CD14-positive monocyte (primary cell): Measurements from ENCODE around the gene NLGN1. TPM values are rescaled to one million over a fixed set of nuclear protein-coding genes. Genes with fewer than 3 reads are reported as not detected.

Experiments
- DNase-seq, 3 donors: peaks; one replicate each; pipeline ENCODE4 v3.0.0-alpha.2; 2011 to 2022
- H2AFZ ChIP-seq: 2 replicates; pipeline ENCODE4 v1.6.0; 2012; ENCODE audit warnings: mild to moderate bottlenecking, low read depth, low read length, inconsistent platforms; ENCODE audit not compliant: insufficient read depth, poor library complexity, severe bottlenecking
- H3K27ac ChIP-seq, 2 donors: 1 replicate in 1 of 2; 2 replicates in 1 of 2; pipeline ENCODE4 v1.5.1; 2012 to 2013; ENCODE audit warnings: low read length in 2 of 2, control low read depth in 1 of 2, inconsistent platforms in 1 of 2, low read depth in 1 of 2, mild to moderate bottlenecking in 1 of 2
- H3K27me3 ChIP-seq, 2 donors: one replicate each; pipeline versions ENCODE4 v1.6.0 to v1.6.1; 2011 to 2013; ENCODE audit warnings: low read length in 2 of 2; ENCODE audit not compliant: control insufficient read depth in 2 of 2, insufficient read depth in 2 of 2
- H3K36me3 ChIP-seq, 2 donors: replicated peaks in 1 of 2; 1 replicate in 1 of 2; 2 replicates in 1 of 2; pipeline versions ENCODE4 v1.5.1 to v1.6.1; 2012 to 2013; ENCODE audit warnings: low read length in 2 of 2, control low read depth in 1 of 2, inconsistent platforms in 1 of 2, mild to moderate bottlenecking in 1 of 2; ENCODE audit not compliant: insufficient read depth in 2 of 2, control insufficient read depth in 1 of 2
- H3K4me1 ChIP-seq, 2 donors: 1 replicate in 1 of 2; 2 replicates in 1 of 2; pipeline versions ENCODE4 v1.5.1 to v1.6.1; 2012 to 2013; ENCODE audit warnings: low read length in 2 of 2, control low read depth in 1 of 2, inconsistent platforms in 1 of 2, mild to moderate bottlenecking in 1 of 2, moderate library complexity in 1 of 2; ENCODE audit not compliant: insufficient read depth in 2 of 2, control insufficient read depth in 1 of 2
- H3K4me2 ChIP-seq: replicated peaks from 2 replicates; pipeline ENCODE3; 2012; ENCODE audit warnings: low read length, moderate library complexity, mild to moderate bottlenecking; ENCODE audit not compliant: poor library complexity, severe bottlenecking; ENCODE audit errors: extremely low read depth
- H3K4me3 ChIP-seq, 3 experiments: fragments of 200-600 bp in 1 of 3; sonication (generic) in 1 of 3; replicated peaks in 1 of 3; 1 replicate in 2 of 3; 2 replicates in 1 of 3; pipeline ENCODE4 v1.5.1; 2011 to 2013; ENCODE audit warnings: low read length in 3 of 3, mild to moderate bottlenecking in 3 of 3, control low read depth in 2 of 3, low read depth in 2 of 3, inconsistent platforms in 1 of 3, moderate library complexity in 1 of 3
- H3K79me2 ChIP-seq: 2 replicates; pipeline ENCODE4 v1.6.0; 2012; ENCODE audit warnings: mild to moderate bottlenecking, control low read depth, inconsistent platforms, low read length, moderate library complexity; ENCODE audit not compliant: insufficient read depth
- H3K9ac ChIP-seq: 2 replicates; pipeline ENCODE4 v1.6.0; 2017; ENCODE audit warnings: low read length, mild to moderate bottlenecking; ENCODE audit not compliant: insufficient read depth, poor library complexity, severe bottlenecking
- H3K9me3 ChIP-seq, 2 donors: replicated peaks in 1 of 2; 1 replicate in 1 of 2; 2 replicates in 1 of 2; pipeline versions ENCODE4 v1.5.1 to v1.6.1; 2012 to 2013; ENCODE audit warnings: low read length in 2 of 2, control low read depth in 1 of 2; ENCODE audit not compliant: control insufficient read depth in 1 of 2, insufficient read depth in 1 of 2
- H4K20me1 ChIP-seq: 2 replicates; pipeline ENCODE4 v1.6.0; 2012; ENCODE audit warnings: mild to moderate bottlenecking, low read length, control low read depth, moderate library complexity; ENCODE audit not compliant: insufficient read depth
- H3K27ac Mint-ChIP-seq, 7 donors: one replicate each; pipeline ENCODE4 v1.8.0; 2020; ENCODE audit warnings: mild to moderate bottlenecking in 7 of 7, mixed read lengths in 7 of 7, moderate library complexity in 6 of 7, inconsistent platforms in 2 of 7
- H3K27me3 Mint-ChIP-seq, 3 donors: one replicate each; pipeline ENCODE4 v1.8.0; 2021 to 2022; ENCODE audit warnings: low read depth in 3 of 3, mild to moderate bottlenecking in 3 of 3, mixed read lengths in 3 of 3, moderate library complexity in 3 of 3, inconsistent platforms in 1 of 3
- H3K36me3 Mint-ChIP-seq, 2 donors: one replicate each; pipeline ENCODE4 v1.8.0; 2020; ENCODE audit warnings: mixed read lengths in 2 of 2, inconsistent platforms in 1 of 2, mild to moderate bottlenecking in 1 of 2
- H3K4me1 Mint-ChIP-seq: one replicate; pipeline ENCODE4 v1.8.0; 2020; ENCODE audit warnings: mild to moderate bottlenecking, mixed read lengths
- H3K4me3 Mint-ChIP-seq, 2 donors: one replicate each; pipeline ENCODE4 v1.8.0; 2020; ENCODE audit warnings: mild to moderate bottlenecking in 2 of 2, mixed read lengths in 2 of 2, moderate library complexity in 1 of 2
- H3K9me3 Mint-ChIP-seq, 7 donors: one replicate each; pipeline ENCODE4 v1.8.0; 2020 to 2022; ENCODE audit warnings: mixed read lengths in 7 of 7, mild to moderate bottlenecking in 6 of 7, moderate library complexity in 6 of 7, inconsistent platforms in 2 of 7
- WGBS: methylation state at CpG from one replicate; pipeline ENCODE4 v1.1.5; 2013; ENCODE audit warnings: missing lambda C conversion rate; ENCODE audit not compliant: insufficient coverage; 5-methylcytosine and 5-hydroxymethylcytosine counted together
- intact Hi-C, 2 donors: fragments of 100-400 bp; cut with micrococcal nuclease; formaldehyde crosslinking; loops; one replicate each; pipeline versions ENCODE4 v1.15.0 to v1.15.1; 2023
- polyA plus RNA-seq, 3 donors: library from polyadenylated mRNA; depleted of rRNA in 1 of 3; unstranded in 2 of 3; stranded (reverse) in 1 of 3; fragments of 300-500 nt in 2 of 3; fragments of >200 nt in 1 of 3; fragmentation: Illumina TruSeq in 2 of 3; gene quantifications; 1 replicate in 2 of 3; 2 replicates in 1 of 3; pipeline ENCODE4 v1.2.3, GENCODE V29; 2012 to 2021
- TF ChIP-seq, protein P1 (sequence below): fragments of 200-600 bp; IDR thresholded peaks from one replicate; pipeline ENCODE4 v1.8.0; 2022; ENCODE audit warnings: antibody characterized with exemption, mild to moderate bottlenecking

Gene NLGN1
- polyA plus RNA-seq, 3 donors: not detected

- Mint-ChIP-seq H3K27me3 (no peaks in the 10 kb centered on the region), H3K27ac (no peak overlapping the region), H3K4me1 (no peaks in the 10 kb centered on the region), H3K36me3 (no peaks in the 10 kb centered on the region), H3K4me3 (no peak overlapping the region), H3K9me3 (peaks cover 0 to 1% (median 0%) of the 10 kb centered on the region in 7 donors)
- H3K9ac ChIP-seq: no peak overlapping the region
- H3K4me2 ChIP-seq: no peak overlapping the region
- H2AFZ ChIP-seq: no peak overlapping the region
- no CpG with 5 or more reads among the region's 1 CpG for WGBS
- no peaks in the 10 kb centered on the region for H3K27me3 ChIP-seq
- no peaks in the 10 kb centered on the region for H3K4me1 ChIP-seq
- no peaks in the 10 kb centered on the region for H3K79me2 ChIP-seq
- H3K4me3 ChIP-seq: no peak overlapping the region
- no peak overlapping the region for H3K27ac ChIP-seq
- TF ChIP-seq, protein P1, sequence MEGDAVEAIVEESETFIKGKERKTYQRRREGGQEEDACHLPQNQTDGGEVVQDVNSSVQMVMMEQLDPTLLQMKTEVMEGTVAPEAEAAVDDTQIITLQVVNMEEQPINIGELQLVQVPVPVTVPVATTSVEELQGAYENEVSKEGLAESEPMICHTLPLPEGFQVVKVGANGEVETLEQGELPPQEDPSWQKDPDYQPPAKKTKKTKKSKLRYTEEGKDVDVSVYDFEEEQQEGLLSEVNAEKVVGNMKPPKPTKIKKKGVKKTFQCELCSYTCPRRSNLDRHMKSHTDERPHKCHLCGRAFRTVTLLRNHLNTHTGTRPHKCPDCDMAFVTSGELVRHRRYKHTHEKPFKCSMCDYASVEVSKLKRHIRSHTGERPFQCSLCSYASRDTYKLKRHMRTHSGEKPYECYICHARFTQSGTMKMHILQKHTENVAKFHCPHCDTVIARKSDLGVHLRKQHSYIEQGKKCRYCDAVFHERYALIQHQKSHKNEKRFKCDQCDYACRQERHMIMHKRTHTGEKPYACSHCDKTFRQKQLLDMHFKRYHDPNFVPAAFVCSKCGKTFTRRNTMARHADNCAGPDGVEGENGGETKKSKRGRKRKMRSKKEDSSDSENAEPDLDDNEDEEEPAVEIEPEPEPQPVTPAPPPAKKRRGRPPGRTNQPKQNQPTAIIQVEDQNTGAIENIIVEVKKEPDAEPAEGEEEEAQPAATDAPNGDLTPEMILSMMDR: no peak
- intact Hi-C loops: no loop called here
- no peak for DNase-seq
- no peaks in the 10 kb centered on the region for H3K36me3 ChIP-seq
- no peaks in the 10 kb centered on the region for H4K20me1 ChIP-seq
- no peaks in the 10 kb centered on the region for H3K9me3 ChIP-seq
Observed at GRCh38 chr3:173945170-173945569, 547.6 kb downstream of the NLGN1 start.

- no peak overlapping the region for H3K4me3 Mint-ChIP-seq
- Histone ChIP-seq H3K9ac (no peak overlapping the region), H4K20me1 (no peaks in the 10 kb centered on the region), H3K36me3 (no peaks in the 10 kb centered on the region), H3K4me3 (no peak overlapping the region), H3K4me2 (no peak overlapping the region), H2AFZ (no peak overlapping the region), H3K27ac (no peak overlapping the region), H3K9me3 (peaks cover 0 to 3% of the 10 kb centered on the region in 2 donors), H3K27me3 (no peaks in the 10 kb centered on the region), H3K79me2 (no peaks in the 10 kb centered on the region), H3K4me1 (no peaks in the 10 kb centered on the region)
- TF ChIP-seq, protein P1: no peak
- H3K4me1 Mint-ChIP-seq: no peaks in the 10 kb centered on the region
- no peaks in the 10 kb centered on the region for H3K36me3 Mint-ChIP-seq
- no peak for DNase-seq
- peaks cover 0 to 1% (median 0%) of the 10 kb centered on the region in 7 donors for H3K9me3 Mint-ChIP-seq
- no peaks in the 10 kb centered on the region for H3K27me3 Mint-ChIP-seq
- no CpG with 5 or more reads among the region's 1 CpG for WGBS
- H3K27ac Mint-ChIP-seq: no peak overlapping the region
- intact Hi-C loops: no loop called here
Observed at GRCh38 chr3:173945806-173946205, 548.3 kb downstream of the NLGN1 start.
